ENCODE measurements around the gene STAC3. TPM values are rescaled to one million over a fixed set of nuclear protein-coding genes. Genes with fewer than 3 reads are reported as not detected.
"Not testable (repeated sequence)": the region's sequence is repeated elsewhere in the genome, so short reads cannot be mapped to it uniquely, and the experiment has no call there.

The STAC3 gene
- total RNA-seq: 0.26 and 0.33 TPM in 2 replicates
- 0.18 and 0.33 TPM in 2 replicates for polyA plus RNA-seq
- polyA plus RNA-seq (2012): 0.38 and 0.51 TPM in 2 replicates
- polyA minus RNA-seq (ENCODE audit: low replicate concordance): 1.4 TPM in 1 of 2 replicates, not detected in the other

DNA sequence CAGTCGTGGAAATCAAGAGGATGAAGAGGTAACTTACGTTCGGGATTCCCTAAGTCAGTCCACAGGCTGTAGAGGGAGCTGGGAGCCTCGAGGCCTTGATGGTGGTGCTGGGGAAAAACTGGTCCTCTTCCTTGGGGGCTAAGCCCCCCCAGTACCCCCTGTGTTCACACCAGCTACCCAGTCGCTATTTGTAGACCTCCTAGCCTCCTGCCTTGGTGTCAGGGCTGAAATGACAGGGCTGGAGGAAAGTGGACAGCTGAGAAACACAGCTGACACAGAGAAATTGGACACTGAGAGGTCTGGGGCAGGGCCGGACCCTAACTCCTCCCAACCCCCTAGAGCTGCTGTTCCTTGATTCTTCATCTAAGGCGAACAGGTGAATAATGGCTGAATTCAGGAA is at the start of gene STAC3:
Gene STAC3 (minus strand): TSS at position 232 of the 400 bp plus-strand sequence. CDS start 1,551 bp downstream, outside the sequence.
- Histone ChIP-seq H3K4me2 (ENCODE audit: extremely low read depth, insufficient read depth, low read length) (no peak within 1 kb of the TSS), H3K9me3 (ENCODE audit: control insufficient read depth, insufficient read depth, low read depth, low read length) (no peaks in the 10 kb centered on the region), H3K9ac (ENCODE audit: insufficient read depth, low read length) (no peak within 1 kb of the TSS), H3K27ac (ENCODE audit: insufficient read depth, low read length) (no peak within 1 kb of the TSS), H3K36me3 (ENCODE audit: control insufficient read depth, insufficient read depth, low read length) (peaks cover 5% of the 10 kb centered on the region), H3K4me1 (ENCODE audit: control insufficient read depth, extremely low read depth, insufficient read depth, low read length) (no peaks in the 10 kb centered on the region), H2AFZ (ENCODE audit: low read length) (no peak within 1 kb of the TSS), H3K79me2 (ENCODE audit: control insufficient read depth, insufficient read depth, low read length) (no peaks in the 10 kb centered on the region), H3K4me3 (replicated peaks in 1 of 4; ENCODE audit: control extremely low read depth in 1 of 4, insufficient read depth in 1 of 4, low read depth in 3 of 4, low read length in 4 of 4) (no peak within 1 kb of the TSS), H4K20me1 (ENCODE audit: control insufficient read depth, extremely low read depth, insufficient read depth, low read length) (no peaks in the 10 kb centered on the region), H3K27me3 (ENCODE audit: control insufficient read depth, insufficient read depth, low read length) (no peaks in the 10 kb centered on the region)
- no peak for DNase-seq (ENCODE audit: low read depth in 2 of 2)
- TF ChIP-seq EZH2 (IDR thresholded peaks at IDR 0.05; ENCODE audit: low read length, missing control alignments): no peak
- TF ChIP-seq, protein P1, sequence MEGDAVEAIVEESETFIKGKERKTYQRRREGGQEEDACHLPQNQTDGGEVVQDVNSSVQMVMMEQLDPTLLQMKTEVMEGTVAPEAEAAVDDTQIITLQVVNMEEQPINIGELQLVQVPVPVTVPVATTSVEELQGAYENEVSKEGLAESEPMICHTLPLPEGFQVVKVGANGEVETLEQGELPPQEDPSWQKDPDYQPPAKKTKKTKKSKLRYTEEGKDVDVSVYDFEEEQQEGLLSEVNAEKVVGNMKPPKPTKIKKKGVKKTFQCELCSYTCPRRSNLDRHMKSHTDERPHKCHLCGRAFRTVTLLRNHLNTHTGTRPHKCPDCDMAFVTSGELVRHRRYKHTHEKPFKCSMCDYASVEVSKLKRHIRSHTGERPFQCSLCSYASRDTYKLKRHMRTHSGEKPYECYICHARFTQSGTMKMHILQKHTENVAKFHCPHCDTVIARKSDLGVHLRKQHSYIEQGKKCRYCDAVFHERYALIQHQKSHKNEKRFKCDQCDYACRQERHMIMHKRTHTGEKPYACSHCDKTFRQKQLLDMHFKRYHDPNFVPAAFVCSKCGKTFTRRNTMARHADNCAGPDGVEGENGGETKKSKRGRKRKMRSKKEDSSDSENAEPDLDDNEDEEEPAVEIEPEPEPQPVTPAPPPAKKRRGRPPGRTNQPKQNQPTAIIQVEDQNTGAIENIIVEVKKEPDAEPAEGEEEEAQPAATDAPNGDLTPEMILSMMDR (conservative IDR thresholded peaks at IDR 0.05 in 1 of 2, IDR thresholded peaks at IDR 0.05 in 1 of 2; ENCODE audit: low read depth in 1 of 2, low read length in 2 of 2): no peak

DNA sequence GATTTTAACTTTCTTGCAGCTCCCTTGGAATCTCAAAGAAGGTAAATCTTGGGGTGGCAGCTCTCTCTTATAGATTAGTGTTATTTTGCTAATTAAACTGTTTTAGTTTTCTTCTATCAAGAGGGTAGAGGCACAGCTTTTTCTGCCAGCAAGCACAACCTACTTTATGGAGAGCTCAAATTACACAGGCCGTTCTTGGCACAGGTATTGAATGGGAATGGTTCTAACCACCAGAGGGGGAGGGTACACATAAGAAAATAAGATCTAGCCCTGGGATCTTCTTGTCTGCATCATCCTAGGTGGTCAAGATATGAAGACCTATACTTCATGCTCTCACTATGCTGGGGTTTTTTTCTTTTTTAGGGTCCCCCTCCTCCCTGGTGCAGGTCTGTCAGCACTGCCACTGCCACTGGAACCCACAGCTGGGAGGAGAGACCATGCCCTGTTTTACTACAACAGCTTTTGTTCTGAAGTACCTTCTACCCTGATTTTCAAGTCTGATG is 48.6 kb upstream of the STAC3 start:
- H3K79me2 ChIP-seq (ENCODE audit: control insufficient read depth, insufficient read depth, low read length): no peaks in the 10 kb centered on the region
- H3K4me2 ChIP-seq (ENCODE audit: extremely low read depth, insufficient read depth, low read length): no peak overlapping the region
- no peaks in the 10 kb centered on the region for H3K9me3 ChIP-seq (ENCODE audit: control insufficient read depth, insufficient read depth, low read depth, low read length)
- H3K4me1 ChIP-seq (ENCODE audit: control insufficient read depth, extremely low read depth, insufficient read depth, low read length): no peaks in the 10 kb centered on the region
- H3K36me3 ChIP-seq (ENCODE audit: control insufficient read depth, insufficient read depth, low read length): peaks cover 6% of the 10 kb centered on the region
- H3K9ac ChIP-seq (ENCODE audit: insufficient read depth, low read length): no peak overlapping the region
- H3K4me3 ChIP-seq (replicated peaks in 1 of 4; ENCODE audit: control extremely low read depth in 1 of 4, insufficient read depth in 1 of 4, low read depth in 3 of 4, low read length in 4 of 4): no peak overlapping the region
- TF ChIP-seq, protein P1 (conservative IDR thresholded peaks at IDR 0.05 in 1 of 2, IDR thresholded peaks at IDR 0.05 in 1 of 2; ENCODE audit: low read depth in 1 of 2, low read length in 2 of 2): no peak
- TF ChIP-seq EZH2 (IDR thresholded peaks at IDR 0.05; ENCODE audit: low read length, missing control alignments): no peak
- peak; percentile 26 to 69 for DNase-seq (ENCODE audit: low read depth in 2 of 2)
- no peaks in the 10 kb centered on the region for H4K20me1 ChIP-seq (ENCODE audit: control insufficient read depth, extremely low read depth, insufficient read depth, low read length)
- no peak overlapping the region for H3K27ac ChIP-seq (ENCODE audit: insufficient read depth, low read length)
- no peak overlapping the region for H2AFZ ChIP-seq (ENCODE audit: low read length)
- H3K27me3 ChIP-seq (ENCODE audit: control insufficient read depth, insufficient read depth, low read length): no peaks in the 10 kb centered on the region

DNA sequence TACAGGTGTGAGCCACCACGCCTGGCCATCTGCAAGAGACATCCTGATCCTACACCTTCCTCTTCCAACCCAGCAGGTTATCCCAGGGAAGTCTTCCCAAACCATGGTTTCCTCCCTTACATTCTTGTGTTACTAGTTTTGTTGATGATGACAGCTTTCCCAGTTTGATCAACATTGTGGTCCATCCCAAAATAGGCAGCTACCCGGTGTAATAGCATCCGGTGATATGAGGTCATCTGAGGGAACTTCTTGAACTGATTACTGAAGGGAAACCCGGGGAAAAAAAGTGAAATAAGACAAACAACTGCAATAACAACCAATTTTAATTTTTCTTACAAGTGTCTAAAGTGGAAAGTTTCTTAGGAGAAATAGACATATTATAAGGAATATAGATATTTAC is 45.3 kb upstream of the STAC3 start:
- no peak for DNase-seq (ENCODE audit: low read depth in 2 of 2)
- H3K9ac ChIP-seq (ENCODE audit: insufficient read depth, low read length): no peak overlapping the region
- no peak overlapping the region for H3K4me2 ChIP-seq (ENCODE audit: extremely low read depth, insufficient read depth, low read length)
- H4K20me1 ChIP-seq (ENCODE audit: control insufficient read depth, extremely low read depth, insufficient read depth, low read length): no peaks in the 10 kb centered on the region
- H3K36me3 ChIP-seq (ENCODE audit: control insufficient read depth, insufficient read depth, low read length): peaks cover 6% of the 10 kb centered on the region
- TF ChIP-seq EZH2 (IDR thresholded peaks at IDR 0.05; ENCODE audit: low read length, missing control alignments): no peak
- TF ChIP-seq, protein P1 (conservative IDR thresholded peaks at IDR 0.05 in 1 of 2, IDR thresholded peaks at IDR 0.05 in 1 of 2; ENCODE audit: low read depth in 1 of 2, low read length in 2 of 2): no peak
- no peaks in the 10 kb centered on the region for H3K79me2 ChIP-seq (ENCODE audit: control insufficient read depth, insufficient read depth, low read length)
- H3K4me3 ChIP-seq (replicated peaks in 1 of 4; ENCODE audit: control extremely low read depth in 1 of 4, insufficient read depth in 1 of 4, low read depth in 3 of 4, low read length in 4 of 4): no peak overlapping the region
- no peaks in the 10 kb centered on the region for H3K4me1 ChIP-seq (ENCODE audit: control insufficient read depth, extremely low read depth, insufficient read depth, low read length)
- H2AFZ ChIP-seq (ENCODE audit: low read length): no peak overlapping the region
- H3K27me3 ChIP-seq (ENCODE audit: control insufficient read depth, insufficient read depth, low read length): no peaks in the 10 kb centered on the region
- no peaks in the 10 kb centered on the region for H3K9me3 ChIP-seq (ENCODE audit: control insufficient read depth, insufficient read depth, low read depth, low read length)
- H3K27ac ChIP-seq (ENCODE audit: insufficient read depth, low read length): no peak overlapping the region

DNA sequence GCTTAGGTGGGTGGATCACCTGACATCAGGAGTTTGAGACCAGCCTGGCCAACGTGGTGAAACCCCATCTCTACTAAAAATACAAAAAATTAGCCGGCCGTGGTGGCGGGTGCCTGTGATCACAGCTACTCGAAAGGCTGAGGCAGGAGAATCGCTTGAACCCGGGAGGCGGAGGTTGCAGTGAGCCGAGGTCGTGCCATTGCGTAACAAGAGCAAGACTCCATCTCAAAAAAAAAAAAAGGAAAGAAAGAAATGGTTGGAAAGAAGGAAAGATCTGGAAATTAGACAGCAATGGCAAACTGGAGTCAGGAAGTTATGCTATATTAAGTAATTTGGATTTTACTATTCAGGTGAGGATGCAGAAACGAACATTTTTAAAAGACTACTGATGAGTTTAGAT is 31.1 kb upstream of the STAC3 start:
- H4K20me1 ChIP-seq (ENCODE audit: control insufficient read depth, extremely low read depth, insufficient read depth, low read length); H2AFZ ChIP-seq (ENCODE audit: low read length); H3K4me2 ChIP-seq (ENCODE audit: extremely low read depth, insufficient read depth, low read length); H3K27me3 ChIP-seq (ENCODE audit: control insufficient read depth, insufficient read depth, low read length); H3K4me1 ChIP-seq (ENCODE audit: control insufficient read depth, extremely low read depth, insufficient read depth, low read length); DNase-seq (ENCODE audit: low read depth in 2 of 2); H3K9me3 ChIP-seq (ENCODE audit: control insufficient read depth, insufficient read depth, low read depth, low read length); H3K79me2 ChIP-seq (ENCODE audit: control insufficient read depth, insufficient read depth, low read length); H3K9ac ChIP-seq (ENCODE audit: insufficient read depth, low read length); H3K4me3 ChIP-seq (replicated peaks in 1 of 4; ENCODE audit: control extremely low read depth in 1 of 4, insufficient read depth in 1 of 4, low read depth in 3 of 4, low read length in 4 of 4); H3K36me3 ChIP-seq (ENCODE audit: control insufficient read depth, insufficient read depth, low read length); H3K27ac ChIP-seq (ENCODE audit: insufficient read depth, low read length): not testable (repeated sequence)
